Body of pancreas (tissue), 4 donors: Measurements from ENCODE around the gene IL1RAPL1. TPM values are rescaled to one million over a fixed set of nuclear protein-coding genes. Genes with fewer than 3 reads are reported as not detected.

Experiments
- ATAC-seq: fragments of 150-250 bp; one replicate; pipeline ENCODE4 v1.9.1; 2016
- DNase-seq, 4 donors: peaks; one replicate each; pipeline ENCODE4 v3.0.0-alpha.2; 2019
- H3K27ac ChIP-seq, 4 donors: fragments of 200-600 bp; sonication (generic); 1 replicate in 3 of 4; 2 replicates in 1 of 4; pipeline versions ENCODE4 v1.5.1 to v1.6.1; 2016 to 2019; ENCODE audit warnings: mild to moderate bottlenecking in 1 of 4, mixed read lengths in 1 of 4, moderate library complexity in 1 of 4
- H3K27me3 ChIP-seq, 2 donors: fragments of 200-600 bp; sonication (generic); one replicate each; pipeline ENCODE4 v1.6.0; 2016; ENCODE audit warnings: mild to moderate bottlenecking in 1 of 2
- H3K36me3 ChIP-seq, 2 donors: fragments of 200-600 bp; sonication (generic); replicated peaks in 1 of 2; 2 replicates each; pipeline ENCODE4 v1.5.1; 2016; ENCODE audit warnings: low read depth in 2 of 2; ENCODE audit not compliant: insufficient read depth in 1 of 2
- H3K4me1 ChIP-seq: fragments of 200-600 bp; sonication (generic); one replicate; pipeline ENCODE4 v1.6.0; 2016
- H3K4me3 ChIP-seq, 2 donors: fragments of 200-600 bp; sonication (generic); 1 replicate in 1 of 2; 2 replicates in 1 of 2; pipeline ENCODE4 v1.5.1; 2016 to 2019
- H3K9me3 ChIP-seq, 3 donors: fragments of 200-600 bp; sonication (generic); 1 replicate in 2 of 3; 2 replicates in 1 of 3; pipeline ENCODE4 v1.5.1; 2016
- CTCF ChIP-seq, 7 experiments: fragments of 450-650 bp in 4 of 7; fragments of 200-600 bp in 3 of 7; sonication (generic) in 3 of 7; IDR thresholded peaks; one replicate each; pipeline ENCODE4 v1.5.1; 2016 to 2019; ENCODE audit warnings: antibody characterized with exemption in 7 of 7
- POLR2A ChIP-seq, 3 donors: fragments of 450-650 bp; IDR thresholded peaks; one replicate each; pipeline ENCODE4 v1.6.1; 2016; ENCODE audit warnings: antibody characterized with exemption in 3 of 3, mild to moderate bottlenecking in 2 of 3
- WGBS, 2 donors: methylation state at CpG; one replicate each; pipeline ENCODE4 v1.1.5; 2017; 5-methylcytosine and 5-hydroxymethylcytosine counted together
- intact Hi-C: fragments of 100-400 bp; cut with DNase I; formaldehyde crosslinking; loops from one replicate; pipeline ENCODE4 v1.15.1; 2023
- total RNA-seq, 2 donors: library from RNA; depleted of rRNA; stranded (reverse); fragments of >200 nt; gene quantifications; one replicate each; pipeline ENCODE4 v1.1.0, GENCODE V29; 2016

Gene IL1RAPL1
- total RNA-seq, 2 donors from 2014 or later, result 0.26 TPM; not detected in 1

GRCh38 chrX:29691044-29691443 is 1103.8 kb downstream of the IL1RAPL1 start:
- H3K27ac ChIP-seq, result no peak overlapping the region
- WGBS, 2 donors, result 39 to 67% methylated on average over 3 of the region's 3 CpGs
- no peaks in the 10 kb centered on the region for H3K4me1 ChIP-seq
- no peak for DNase-seq
- no peak overlapping the region for H3K4me3 ChIP-seq
- no peak for ATAC-seq
- no peaks in the 10 kb centered on the region for H3K36me3 ChIP-seq
- TF ChIP-seq POLR2A (IDR thresholded peaks at IDR 0.05) (no peak), CTCF (IDR thresholded peaks at IDR 0.05) (no peak)
- H3K27me3 ChIP-seq, result no peaks in the 10 kb centered on the region
- H3K9me3 ChIP-seq, result no peaks in the 10 kb centered on the region
- intact Hi-C loops, result no loop called here

GRCh38 chrX:29693912-29694311 is 1106.7 kb downstream of the IL1RAPL1 start:
- H3K27me3 ChIP-seq, result no peaks in the 10 kb centered on the region
- H3K36me3 ChIP-seq, result no peaks in the 10 kb centered on the region
- ATAC-seq, result no peak
- H3K9me3 ChIP-seq, result no peaks in the 10 kb centered on the region
- no peaks in the 10 kb centered on the region for H3K4me1 ChIP-seq
- TF ChIP-seq POLR2A (IDR thresholded peaks at IDR 0.05) (no peak), CTCF (IDR thresholded peaks at IDR 0.05) (no peak)
- no peak overlapping the region for H3K4me3 ChIP-seq
- intact Hi-C loops, result no loop called here
- no peak for DNase-seq
- no peak overlapping the region for H3K27ac ChIP-seq
- WGBS, 2 donors, result 45 to 57% methylated on average over 3 of the region's 3 CpGs

GRCh38 chrX:29699239-29699638 is 1112.0 kb downstream of the IL1RAPL1 start:
- 9 to 31% methylated on average over 1 of the region's 1 CpG for WGBS, 2 donors
- DNase-seq, result no peak
- H3K4me3 ChIP-seq, result no peak overlapping the region
- intact Hi-C loops, result no loop called here
- no peak overlapping the region for H3K27ac ChIP-seq
- no peaks in the 10 kb centered on the region for H3K36me3 ChIP-seq
- H3K9me3 ChIP-seq, result no peaks in the 10 kb centered on the region
- no peaks in the 10 kb centered on the region for H3K4me1 ChIP-seq
- H3K27me3 ChIP-seq, result no peaks in the 10 kb centered on the region
- ATAC-seq, result no peak
- TF ChIP-seq CTCF (IDR thresholded peaks at IDR 0.05), result no peak
- no peak for TF ChIP-seq POLR2A (IDR thresholded peaks at IDR 0.05)

GRCh38 chrX:29707088-29707487 is 1119.8 kb downstream of the IL1RAPL1 start:
- H3K4me3 ChIP-seq, result no peak overlapping the region
- no peaks in the 10 kb centered on the region for H3K27me3 ChIP-seq
- no peaks in the 10 kb centered on the region for H3K36me3 ChIP-seq
- no peak for TF ChIP-seq CTCF (IDR thresholded peaks at IDR 0.05)
- TF ChIP-seq POLR2A (IDR thresholded peaks at IDR 0.05), result no peak
- intact Hi-C loops, result no loop called here
- WGBS, 2 donors, result 82 to 84% methylated on average over 2 of the region's 2 CpGs
- H3K9me3 ChIP-seq, result no peaks in the 10 kb centered on the region
- no peaks in the 10 kb centered on the region for H3K4me1 ChIP-seq
- DNase-seq, result no peak
- no peak overlapping the region for H3K27ac ChIP-seq
- no peak for ATAC-seq

GRCh38 chrX:29721152-29721551 is 1133.9 kb downstream of the IL1RAPL1 start:
- no peak for TF ChIP-seq POLR2A (IDR thresholded peaks at IDR 0.05)
- no peak for TF ChIP-seq CTCF (IDR thresholded peaks at IDR 0.05)
- H3K27ac ChIP-seq, result no peak overlapping the region
- H3K27me3 ChIP-seq, result no peaks in the 10 kb centered on the region
- intact Hi-C loops, result no loop called here
- DNase-seq, result no peak
- no peak for ATAC-seq
- no peaks in the 10 kb centered on the region for H3K9me3 ChIP-seq
- 68 to 84% methylated on average over 2 of the region's 2 CpGs for WGBS, 2 donors
- H3K4me1 ChIP-seq, result no peaks in the 10 kb centered on the region
- no peak overlapping the region for H3K4me3 ChIP-seq
- no peaks in the 10 kb centered on the region for H3K36me3 ChIP-seq
